ENCODE measurements around the gene SLC4A9.

DNA sequence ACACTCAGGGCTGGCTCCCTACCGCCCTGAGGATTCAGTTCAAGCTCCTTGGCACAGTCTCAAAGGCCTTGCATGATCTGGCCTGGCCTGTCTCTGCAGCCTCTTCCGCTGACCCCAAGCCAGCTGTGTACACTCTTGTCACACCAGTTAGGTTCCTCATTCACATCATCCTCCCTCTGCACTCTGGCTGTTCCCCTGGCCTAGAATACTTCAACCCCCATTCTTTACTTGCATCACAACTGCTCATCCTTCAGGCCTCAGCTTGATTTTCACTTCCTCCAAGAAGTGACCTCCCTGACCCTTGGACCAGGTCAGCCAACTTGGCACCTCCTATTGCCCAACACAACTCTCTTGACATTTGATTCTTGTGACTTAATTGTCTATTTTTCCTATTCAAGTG lies 38.2 kb upstream of the SLC4A9 start:
- TF ChIP-seq, protein P1, sequence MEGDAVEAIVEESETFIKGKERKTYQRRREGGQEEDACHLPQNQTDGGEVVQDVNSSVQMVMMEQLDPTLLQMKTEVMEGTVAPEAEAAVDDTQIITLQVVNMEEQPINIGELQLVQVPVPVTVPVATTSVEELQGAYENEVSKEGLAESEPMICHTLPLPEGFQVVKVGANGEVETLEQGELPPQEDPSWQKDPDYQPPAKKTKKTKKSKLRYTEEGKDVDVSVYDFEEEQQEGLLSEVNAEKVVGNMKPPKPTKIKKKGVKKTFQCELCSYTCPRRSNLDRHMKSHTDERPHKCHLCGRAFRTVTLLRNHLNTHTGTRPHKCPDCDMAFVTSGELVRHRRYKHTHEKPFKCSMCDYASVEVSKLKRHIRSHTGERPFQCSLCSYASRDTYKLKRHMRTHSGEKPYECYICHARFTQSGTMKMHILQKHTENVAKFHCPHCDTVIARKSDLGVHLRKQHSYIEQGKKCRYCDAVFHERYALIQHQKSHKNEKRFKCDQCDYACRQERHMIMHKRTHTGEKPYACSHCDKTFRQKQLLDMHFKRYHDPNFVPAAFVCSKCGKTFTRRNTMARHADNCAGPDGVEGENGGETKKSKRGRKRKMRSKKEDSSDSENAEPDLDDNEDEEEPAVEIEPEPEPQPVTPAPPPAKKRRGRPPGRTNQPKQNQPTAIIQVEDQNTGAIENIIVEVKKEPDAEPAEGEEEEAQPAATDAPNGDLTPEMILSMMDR (IDR thresholded peaks at IDR 0.05), result no peak
- TF ChIP-seq POLR2A (IDR thresholded peaks at IDR 0.05), result no peak
